ENCODE results near the gene VLDLR.

The VLDLR gene

GRCh38 chr9:2601785-2602378 lies 19.7 kb upstream of the VLDLR start:
- Histone ChIP-seq H3K4me3 (replicated peaks; ENCODE audit: insufficient read depth, low read length) (no peak overlapping the region), H3K27me3 (ENCODE audit: insufficient read depth, poor library complexity, severe bottlenecking) (no peaks in the 10 kb centered on the region), H3K27ac (replicated peaks) (peak overlapping the region; percentile 5)
- TF ChIP-seq GABPA (IDR thresholded peaks at IDR 0.05; ENCODE audit: low read depth), result no peak
- TF ChIP-seq POLR2AphosphoS5 (IDR thresholded peaks at IDR 0.05; ENCODE audit: low read depth), result no peak
- TF ChIP-seq SPI1 (IDR thresholded peaks at IDR 0.05; ENCODE audit: borderline replicate concordance, low read depth), result peak; percentile 24; the same call in 1 of the 2 replicates
- DNase-seq (ENCODE audit: low read depth in 1 of 2, low spot score in 1 of 2), result peak in 1 of 2 experiments; percentile 29

- Histone ChIP-seq H3K27ac (replicated peaks) (peak overlapping the region; percentile 17), H3K4me3 (replicated peaks; ENCODE audit: insufficient read depth, low read length) (no peak overlapping the region), H3K27me3 (ENCODE audit: insufficient read depth, poor library complexity, severe bottlenecking) (no peaks in the 10 kb centered on the region)
- DNase-seq (ENCODE audit: low read depth in 1 of 2, low spot score in 1 of 2), result peak; percentile 70 to 84
- TF ChIP-seq SPI1 (IDR thresholded peaks at IDR 0.05; ENCODE audit: borderline replicate concordance, low read depth) (no peak), POLR2AphosphoS5 (IDR thresholded peaks at IDR 0.05; ENCODE audit: low read depth) (peak; percentile 46; the same call in 1 of the 2 replicates), CTCF (IDR thresholded peaks at IDR 0.05; ENCODE audit: insufficient read depth, low read length) (no peak), GABPA (IDR thresholded peaks at IDR 0.05; ENCODE audit: low read depth) (no peak), REST (IDR thresholded peaks at IDR 0.05; ENCODE audit: insufficient replicate concordance, low read depth) (no peak)
Observed at GRCh38 chr9:2602704-2603116, 18.9 kb upstream of the VLDLR start.

GRCh38 chr9:2603621-2604020 lies 18.0 kb upstream of the VLDLR start:
- DNase-seq (ENCODE audit: low read depth in 1 of 2, low spot score in 1 of 2), result no peak
- no peaks in the 10 kb centered on the region for H3K27me3 ChIP-seq (ENCODE audit: insufficient read depth, poor library complexity, severe bottlenecking)
- no peak overlapping the region for H3K4me3 ChIP-seq (replicated peaks; ENCODE audit: insufficient read depth, low read length)
- TF ChIP-seq CTCF (IDR thresholded peaks at IDR 0.05; ENCODE audit: insufficient read depth, low read length) (no peak), REST (IDR thresholded peaks at IDR 0.05; ENCODE audit: insufficient replicate concordance, low read depth) (no peak), GABPA (IDR thresholded peaks at IDR 0.05; ENCODE audit: low read depth) (no peak)
- H3K27ac ChIP-seq (replicated peaks), result peak overlapping the region; percentile 17

- TF ChIP-seq POLR2AphosphoS5 (IDR thresholded peaks at IDR 0.05; ENCODE audit: low read depth) (no peak), GABPA (IDR thresholded peaks at IDR 0.05; ENCODE audit: low read depth) (no peak), REST (IDR thresholded peaks at IDR 0.05; ENCODE audit: insufficient replicate concordance, low read depth) (no peak), SPI1 (IDR thresholded peaks at IDR 0.05; ENCODE audit: borderline replicate concordance, low read depth) (no peak), CTCF (IDR thresholded peaks at IDR 0.05; ENCODE audit: insufficient read depth, low read length) (no peak)
- no peak for DNase-seq (ENCODE audit: low read depth in 1 of 2, low spot score in 1 of 2)
- Histone ChIP-seq H3K4me3 (replicated peaks; ENCODE audit: insufficient read depth, low read length) (no peak overlapping the region), H3K27ac (replicated peaks) (no peak overlapping the region), H3K27me3 (ENCODE audit: insufficient read depth, poor library complexity, severe bottlenecking) (no peaks in the 10 kb centered on the region)
Observed at GRCh38 chr9:2605246-2605645, 16.3 kb upstream of the VLDLR start.

Data from HL-60 (cell line).